Measurements from ENCODE around the gene TSHZ3.
A peak's percentile ranks its signal among the peaks of the same experiment; 100 is the strongest.

Gene TSHZ3

GRCh38 chr19:31353833-31354232 lies 4.6 kb upstream of the TSHZ3 start:
- DNase-seq: no peak

- DNase-seq: no peak
Measured at GRCh38 chr19:31352782-31353651, 3.8 kb upstream of the TSHZ3 start.

- DNase-seq: no peak
Measured at GRCh38 chr19:31352296-31352781, 3.1 kb upstream of the TSHZ3 start.

GRCh38 chr19:31351855-31352195 lies 2.6 kb upstream of the TSHZ3 start:
- no peak for DNase-seq

GRCh38 chr19:31351056-31351854 lies 2.0 kb upstream of the TSHZ3 start:
- DNase-seq: no peak

- no peak for DNase-seq
Measured at GRCh38 chr19:31350693-31351055, 1.4 kb upstream of the TSHZ3 start.

- DNase-seq: no peak
Measured at GRCh38 chr19:31350033-31350692, 927 bp upstream of the TSHZ3 start.

- no peak for DNase-seq
Measured at GRCh38 chr19:31348481-31349159, 616 bp downstream of the TSHZ3 start.

- DNase-seq: no peak
Measured at GRCh38 chr19:31347828-31348392, 1.3 kb downstream of the TSHZ3 start.

- no peak for DNase-seq
Measured at GRCh38 chr19:31347354-31347753, 1.9 kb downstream of the TSHZ3 start.

- no peak for DNase-seq
Measured at GRCh38 chr19:31346184-31347059, 2.8 kb downstream of the TSHZ3 start.

- no peak for DNase-seq
Measured at GRCh38 chr19:31344403-31344802, 4.8 kb downstream of the TSHZ3 start.

- DNase-seq: no peak
Measured at GRCh38 chr19:31342926-31343325, 6.3 kb downstream of the TSHZ3 start.

GRCh38 chr19:31340042-31341025 lies 8.9 kb downstream of the TSHZ3 start:
- no peak for DNase-seq

GRCh38 chr19:31339411-31339810 lies 9.8 kb downstream of the TSHZ3 start:
- DNase-seq: no peak

GRCh38 chr19:31338069-31338776 lies 11.0 kb downstream of the TSHZ3 start:
- DNase-seq: peak; percentile 25

- DNase-seq: no peak
Measured at GRCh38 chr19:31337008-31337914, 12.0 kb downstream of the TSHZ3 start.

- no peak for DNase-seq
Measured at GRCh38 chr19:31335716-31336115, 13.5 kb downstream of the TSHZ3 start.

Measured in CD4-positive, alpha-beta T cell treated with Interferon gamma for 1 hour (primary cell).